Posterior cingulate gyrus (tissue), 11 donors: ENCODE measurements around the gene ZNF282.

Experiments used
- DNase-seq, 10 donors: peaks; one replicate each; pipeline versions ENCODE4 v3.0.0 to v3.0.0-alpha.2; 2020 to 2021; ENCODE audit warnings: mixed read lengths in 3 of 10
- intact Hi-C: fragments of 100-400 bp; cut with DNase I; formaldehyde crosslinking; loops from one replicate; pipeline ENCODE4 v1.15.1; 2023

Gene ZNF282

DNA sequence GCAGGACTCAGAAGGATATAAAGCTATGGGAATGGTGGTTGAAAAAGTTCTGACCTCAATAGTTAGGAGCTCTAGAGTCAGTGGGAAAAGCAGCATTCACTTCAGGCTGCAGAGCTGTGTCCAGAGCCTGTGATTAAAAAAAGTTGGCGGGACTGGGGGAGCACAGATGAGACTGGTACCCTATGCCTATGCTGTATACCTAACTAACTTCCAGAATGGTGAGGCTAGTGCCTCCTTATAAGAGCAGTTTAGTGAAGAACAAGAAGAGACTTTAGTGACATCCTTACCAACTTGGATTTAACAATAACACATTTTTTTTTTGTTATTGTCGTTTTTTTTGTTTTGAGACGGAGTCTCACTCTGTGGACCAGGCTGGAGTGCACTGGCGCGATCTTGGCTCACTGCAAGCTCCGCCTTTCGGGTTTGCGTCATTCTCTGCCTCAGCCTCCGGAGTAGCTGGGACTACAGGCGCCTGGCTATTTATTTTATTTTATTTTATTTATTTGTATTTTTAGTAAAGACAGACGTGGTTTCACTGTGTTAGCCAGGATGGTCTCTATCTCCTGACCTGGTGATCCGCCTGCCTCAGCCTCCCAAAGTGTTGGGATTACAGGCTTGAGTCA is 6.6 kb upstream of the ZNF282 start:
- intact Hi-C loops = no loop called here
- no peak for DNase-seq

DNA sequence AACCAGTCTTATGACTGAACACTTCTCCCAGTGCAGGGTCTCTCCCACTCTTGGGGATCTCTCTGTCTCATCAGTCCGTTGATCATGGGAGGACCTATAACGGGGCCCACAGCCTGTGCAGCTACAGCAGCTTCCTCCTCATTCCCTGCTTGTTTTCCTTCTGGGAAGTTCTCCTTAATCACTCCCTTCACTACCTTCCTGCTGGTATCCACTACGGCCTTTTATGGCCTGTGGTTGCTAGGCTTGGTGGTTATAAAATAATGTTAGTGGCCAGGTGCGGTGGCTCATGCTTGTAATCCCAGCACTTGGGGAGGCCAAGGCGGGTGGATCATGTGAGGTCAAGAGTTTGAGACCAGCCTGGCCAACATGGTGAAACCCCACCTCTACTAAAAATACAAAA is 3.5 kb upstream of the ZNF282 start:
- intact Hi-C loops = no loop called here
- DNase-seq = no peak

DNA sequence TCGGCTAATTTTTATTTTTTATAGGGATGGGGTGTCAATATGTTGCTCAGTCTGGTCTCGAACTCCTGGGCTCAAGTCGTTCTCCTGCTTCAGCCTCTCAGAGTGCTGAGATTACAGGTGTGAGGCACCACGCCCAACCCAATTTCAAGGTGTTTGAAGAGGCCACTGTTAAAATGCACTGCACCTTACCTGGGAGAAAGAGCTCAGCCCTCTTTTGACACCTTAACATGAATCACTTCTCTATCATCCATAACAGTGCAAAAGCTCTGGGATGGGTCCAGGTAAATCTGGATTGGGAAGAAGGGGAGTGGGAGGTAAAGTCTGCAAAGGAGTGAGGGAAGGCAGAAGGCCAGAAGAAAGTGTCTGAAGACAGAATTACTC is 557 bp upstream of the ZNF282 start:
- no peak for DNase-seq
- intact Hi-C loops = loop anchor here (1.0 kb wide), 1 partner anchor 46 kb away; no protein-coding TSS in a partner anchor

DNA sequence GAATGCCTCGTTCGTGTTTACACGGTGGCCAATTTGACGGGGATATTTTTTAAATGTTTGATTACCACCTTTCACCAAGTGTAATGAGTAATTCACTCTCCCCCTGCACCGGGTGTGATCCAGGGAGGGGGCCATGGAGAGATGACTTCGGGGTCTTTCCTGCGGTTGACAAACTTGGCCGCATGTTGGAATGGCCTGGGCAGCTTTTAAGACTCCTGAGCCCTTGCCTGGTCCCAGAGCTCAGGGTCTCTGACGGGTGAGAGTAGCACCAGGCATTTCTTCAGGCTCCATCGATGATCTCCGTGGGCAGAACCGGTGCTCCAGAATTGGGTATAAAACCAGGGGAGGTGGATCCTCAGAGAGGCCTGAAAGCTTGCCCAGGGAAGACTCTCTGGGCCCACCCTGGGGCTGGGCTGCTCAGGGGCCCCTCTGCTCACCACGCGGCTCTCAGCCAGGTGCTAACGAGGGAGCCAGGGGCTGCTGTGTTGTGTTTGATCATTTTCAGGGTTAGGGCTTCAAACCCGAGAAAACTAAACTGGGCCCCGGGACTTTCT is 882 bp downstream of the ZNF282 start:
- DNase-seq = no peak
- intact Hi-C loops = no loop called here

DNA sequence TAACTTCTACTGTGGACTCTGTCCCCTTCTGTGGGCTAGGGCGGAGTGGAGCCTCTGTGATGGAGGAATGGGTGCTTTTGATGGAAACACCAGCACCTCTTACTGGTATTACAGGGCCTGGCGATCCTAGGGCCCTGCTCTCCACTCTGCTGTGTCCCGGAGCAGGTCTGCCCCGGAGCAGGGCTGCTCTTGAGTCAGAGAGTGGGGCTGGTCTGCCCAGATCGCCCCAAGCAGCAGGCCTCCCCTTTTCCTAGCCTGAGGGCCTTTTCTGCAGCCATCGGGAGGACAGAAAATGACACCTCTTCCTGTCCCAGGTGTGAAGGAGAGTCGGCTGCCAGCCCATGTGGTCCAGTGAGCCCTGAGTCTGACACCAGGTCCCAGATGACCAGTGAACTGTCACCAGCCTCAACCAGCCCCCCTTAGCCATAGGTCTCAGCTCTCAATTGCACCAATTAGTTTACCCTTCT is 1.4 kb downstream of the ZNF282 start:
- DNase-seq = no peak
- intact Hi-C loops = no loop called here

DNA sequence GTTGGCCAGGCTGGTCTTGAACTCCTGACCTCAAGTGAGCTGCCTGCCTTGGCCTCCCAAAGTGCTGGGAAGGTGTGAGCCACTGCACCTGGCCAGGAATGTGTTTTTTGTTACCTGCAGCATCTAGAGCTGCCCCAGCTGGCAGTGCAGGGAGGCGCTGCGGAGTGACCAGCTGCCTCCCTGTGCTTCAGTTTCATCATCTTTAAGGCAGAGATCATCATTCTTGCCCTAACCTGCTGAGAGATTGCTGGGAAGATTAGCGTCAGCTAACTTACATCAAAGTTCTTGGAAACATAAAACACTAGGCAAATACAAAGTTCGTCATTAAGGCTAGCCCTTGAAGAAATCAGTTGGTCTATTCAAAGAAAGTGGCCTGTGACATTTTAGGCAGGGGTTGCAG is 2.3 kb downstream of the ZNF282 start:
- intact Hi-C loops = no loop called here
- DNase-seq = no peak

DNA sequence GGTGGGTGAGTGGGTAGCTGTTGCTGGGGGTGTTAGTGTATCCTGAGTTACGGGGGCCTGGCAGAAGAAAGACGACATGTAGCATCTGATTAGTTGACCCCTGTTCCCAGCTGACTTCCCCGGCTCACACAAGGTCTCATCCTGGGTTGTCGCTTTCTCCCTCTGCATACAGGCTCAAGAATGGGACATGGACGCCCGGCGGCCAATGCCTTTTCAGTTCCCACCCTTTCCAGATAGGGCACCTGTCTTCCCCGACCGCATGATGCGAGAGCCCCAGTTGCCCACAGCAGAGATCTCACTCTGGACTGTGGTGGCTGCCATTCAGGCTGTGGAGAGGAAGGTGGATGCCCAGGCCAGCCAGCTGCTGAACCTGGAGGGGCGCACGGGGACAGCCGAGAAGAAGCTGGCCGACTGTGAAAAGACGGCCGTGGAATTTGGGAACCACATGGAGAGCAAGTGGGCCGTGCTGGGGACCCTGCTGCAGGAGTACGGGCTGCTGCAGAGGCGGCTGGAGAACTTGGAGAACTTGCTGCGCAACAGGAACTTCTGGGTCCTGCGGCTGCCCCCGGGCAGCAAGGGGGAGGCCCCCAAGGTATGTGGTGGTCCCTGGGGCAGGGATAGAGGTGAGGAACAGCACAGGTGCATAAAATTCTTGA is 2.9 kb downstream of the ZNF282 start:
- peak in 1 of 10 donors; percentile 72 for DNase-seq
- intact Hi-C loops = no loop called here

DNA sequence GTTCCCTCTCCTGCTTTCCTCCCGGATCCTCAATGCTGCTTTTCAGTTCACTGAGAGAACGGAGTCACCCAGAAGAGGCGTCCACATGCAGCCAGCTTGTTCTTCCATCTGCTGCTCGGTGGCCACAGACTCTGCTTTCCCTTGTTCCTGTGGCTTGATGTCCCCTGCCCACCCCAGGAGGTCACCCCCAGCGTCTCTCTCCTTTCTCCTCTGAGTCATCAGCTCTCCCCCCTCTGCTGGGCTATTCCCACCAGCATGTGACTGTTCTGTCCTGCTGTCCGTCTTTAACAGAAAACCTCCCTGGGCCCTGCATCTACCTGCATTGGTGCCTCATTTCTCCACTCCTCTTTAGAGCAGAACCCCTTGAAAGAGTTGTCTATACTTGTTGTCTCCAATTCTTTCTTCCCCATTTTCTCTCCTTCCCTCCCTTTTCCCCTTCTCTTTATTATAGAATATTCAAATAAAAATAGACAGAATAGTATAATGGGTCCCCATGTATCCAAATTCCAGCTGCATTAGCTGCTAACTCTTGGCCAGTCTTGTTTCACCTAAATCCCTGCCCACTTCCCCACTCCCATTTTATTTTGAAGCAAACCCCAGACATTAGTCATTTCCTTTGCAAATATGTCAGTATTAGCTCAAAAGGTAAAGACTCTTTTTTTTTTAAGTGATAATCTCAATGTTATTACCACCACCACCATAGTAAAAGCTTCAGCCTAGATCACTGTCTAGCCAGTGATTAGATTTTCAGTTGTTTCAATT is 4.1 kb downstream of the ZNF282 start:
- DNase-seq = peak in 1 of 10 donors; percentile 38
- intact Hi-C loops = no loop called here

DNA sequence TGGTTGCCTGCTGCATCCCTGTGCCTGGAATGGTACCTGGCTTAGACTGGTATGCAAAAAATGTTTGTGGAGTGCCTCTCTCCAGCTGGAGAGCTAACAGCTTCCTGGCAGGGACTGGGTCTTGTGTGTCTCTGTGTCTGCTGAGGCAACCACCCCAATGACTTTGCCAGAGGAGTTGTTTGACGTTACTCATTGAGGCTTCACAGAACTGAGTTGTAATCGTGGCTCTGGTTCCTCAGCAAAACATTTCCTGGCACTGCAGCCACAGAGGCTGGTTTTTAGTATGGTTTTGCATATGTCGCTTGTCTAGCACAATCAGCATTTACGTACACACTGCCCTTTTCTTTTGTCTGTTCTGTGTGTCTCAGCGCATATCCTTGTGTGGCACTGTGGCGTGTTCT is 7.5 kb downstream of the ZNF282 start:
- DNase-seq = peak in 2 of 10 donors; percentile 2 to 55
- intact Hi-C loops = no loop called here

DNA sequence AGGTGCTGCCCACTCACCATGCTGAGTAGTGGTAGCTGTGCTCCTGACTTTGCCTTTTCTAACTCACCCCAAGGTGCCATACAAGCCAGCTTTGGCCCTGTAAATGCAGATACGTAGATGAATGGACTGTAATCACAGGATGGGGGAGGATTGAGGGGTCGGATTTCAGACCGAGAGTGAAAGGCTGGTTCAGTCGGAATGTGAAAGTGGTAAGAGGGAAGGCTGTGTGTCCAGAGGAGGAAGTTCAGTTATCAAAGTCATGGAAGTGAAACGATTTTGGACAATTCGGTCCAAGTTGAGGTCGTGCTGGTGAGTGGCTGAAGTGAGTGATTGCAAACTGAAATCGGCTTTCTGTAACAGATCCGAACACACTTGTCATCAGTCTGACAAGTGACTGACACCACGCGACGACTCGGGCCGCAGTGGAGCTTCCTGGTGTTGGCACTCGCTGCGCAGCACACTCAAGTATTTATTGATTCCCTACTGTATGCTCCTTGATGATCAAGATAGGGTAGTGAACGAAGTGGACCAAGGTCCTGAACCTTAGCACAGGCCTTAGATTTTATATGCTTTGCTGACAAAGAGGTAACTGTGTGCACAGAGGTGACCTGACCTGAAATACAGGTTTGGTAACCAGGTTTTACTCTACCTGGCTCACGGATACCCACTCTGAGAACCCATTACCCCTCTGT is 10.5 kb downstream of the ZNF282 start:
- intact Hi-C loops = no loop called here
- DNase-seq = peak in 2 of 10 donors; percentile 24 to 60

DNA sequence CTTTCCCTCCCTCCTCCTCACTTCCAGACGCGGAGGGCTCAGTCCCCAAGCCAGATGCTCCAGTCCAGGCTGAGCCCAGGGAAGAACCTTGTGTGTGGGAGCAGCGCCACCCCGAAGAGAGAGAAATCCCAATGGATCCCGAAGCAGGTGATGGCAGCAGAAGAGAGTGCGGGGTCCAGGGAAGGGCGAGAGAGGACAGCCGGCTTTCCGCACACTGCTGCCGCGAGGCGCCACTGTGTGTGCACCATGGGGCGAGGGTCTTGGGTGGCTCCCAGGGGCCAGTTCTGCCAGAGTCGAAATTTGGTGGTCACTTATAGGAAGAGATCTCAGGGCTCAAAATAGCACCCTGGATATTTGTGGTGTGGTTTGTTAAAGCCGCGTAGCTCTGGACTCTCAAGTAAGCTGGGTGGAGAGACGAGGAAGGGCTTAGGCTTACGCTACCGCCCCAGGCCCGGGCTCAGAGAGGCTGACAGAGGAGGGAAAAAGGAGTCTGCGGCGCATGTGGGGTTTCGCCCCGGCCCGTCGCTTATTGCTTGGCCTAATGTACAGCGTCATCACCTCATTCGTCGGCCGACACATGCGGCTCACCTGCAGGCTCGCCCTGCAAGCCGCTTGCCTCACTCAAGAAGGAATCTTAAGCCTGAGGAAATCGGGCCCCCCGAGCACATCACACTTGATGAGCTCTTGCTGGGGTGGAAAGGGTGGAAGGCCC is 12.1 kb downstream of the ZNF282 start:
- DNase-seq = peak in 2 of 10 donors; percentile 68 to 70
- intact Hi-C loops = no loop called here

DNA sequence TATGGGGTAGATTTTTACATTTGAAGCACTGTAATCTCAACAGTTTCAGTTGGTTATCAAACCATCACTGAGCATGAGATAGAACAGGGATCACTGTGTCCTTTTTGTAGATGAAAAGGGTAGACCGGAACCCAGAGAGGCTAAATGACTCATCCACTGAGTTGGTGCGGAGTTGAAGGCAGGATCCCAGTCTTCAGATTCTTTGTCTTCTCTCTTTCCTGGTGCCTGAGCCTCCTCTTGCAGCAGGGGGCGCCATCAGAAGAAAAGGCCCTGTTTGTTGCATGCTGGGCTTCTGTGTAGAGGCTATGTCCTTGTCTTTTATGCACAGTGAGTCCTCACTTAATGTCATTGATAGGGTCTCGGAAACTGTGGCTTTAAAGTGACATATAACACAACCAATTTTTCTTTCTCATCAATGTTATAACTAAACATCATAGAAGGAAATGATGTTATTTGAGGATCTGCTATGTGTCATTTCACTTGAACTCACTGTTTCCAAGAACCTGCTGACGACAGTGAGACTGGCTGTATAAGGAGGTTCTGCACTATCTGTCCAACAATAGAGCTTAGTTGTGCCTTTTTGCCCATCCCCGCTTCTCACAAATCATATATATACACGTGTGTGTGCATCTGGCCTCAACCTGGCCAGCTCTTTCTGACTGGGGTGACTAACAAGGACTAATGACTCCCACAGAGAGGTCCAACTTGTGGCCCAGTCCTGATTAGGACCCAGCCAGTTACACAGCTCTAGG is 14.3 kb downstream of the ZNF282 start:
- intact Hi-C loops = no loop called here

DNA sequence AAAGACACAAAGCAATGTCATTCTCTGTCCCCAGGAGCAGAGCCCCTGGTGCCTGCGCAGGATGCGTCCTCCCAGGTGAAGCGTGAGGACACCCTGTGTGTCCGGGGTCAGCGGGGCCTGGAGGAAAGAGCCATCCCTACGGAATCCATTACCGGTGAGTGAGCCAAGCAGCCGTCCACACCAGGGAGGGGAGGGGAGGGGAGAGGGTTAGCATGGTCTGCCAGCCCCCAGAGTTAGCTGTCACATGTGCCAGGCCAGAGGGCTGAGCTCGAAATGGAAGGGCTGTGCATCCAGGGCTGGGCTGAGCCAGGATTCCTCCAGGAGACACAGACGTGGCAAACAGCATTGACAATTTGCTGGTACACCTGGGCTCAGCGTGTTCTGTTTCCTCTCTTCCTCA is 15.2 kb downstream of the ZNF282 start:
- peak in 2 of 10 donors; percentile 35 to 55 for DNase-seq
- intact Hi-C loops = no loop called here

More for the DNA sequence above, 14.3 kb downstream of the ZNF282 start:
- DNase-seq = peak in 4 of 10 donors; percentile 30 to 82 (median 37)

DNA sequence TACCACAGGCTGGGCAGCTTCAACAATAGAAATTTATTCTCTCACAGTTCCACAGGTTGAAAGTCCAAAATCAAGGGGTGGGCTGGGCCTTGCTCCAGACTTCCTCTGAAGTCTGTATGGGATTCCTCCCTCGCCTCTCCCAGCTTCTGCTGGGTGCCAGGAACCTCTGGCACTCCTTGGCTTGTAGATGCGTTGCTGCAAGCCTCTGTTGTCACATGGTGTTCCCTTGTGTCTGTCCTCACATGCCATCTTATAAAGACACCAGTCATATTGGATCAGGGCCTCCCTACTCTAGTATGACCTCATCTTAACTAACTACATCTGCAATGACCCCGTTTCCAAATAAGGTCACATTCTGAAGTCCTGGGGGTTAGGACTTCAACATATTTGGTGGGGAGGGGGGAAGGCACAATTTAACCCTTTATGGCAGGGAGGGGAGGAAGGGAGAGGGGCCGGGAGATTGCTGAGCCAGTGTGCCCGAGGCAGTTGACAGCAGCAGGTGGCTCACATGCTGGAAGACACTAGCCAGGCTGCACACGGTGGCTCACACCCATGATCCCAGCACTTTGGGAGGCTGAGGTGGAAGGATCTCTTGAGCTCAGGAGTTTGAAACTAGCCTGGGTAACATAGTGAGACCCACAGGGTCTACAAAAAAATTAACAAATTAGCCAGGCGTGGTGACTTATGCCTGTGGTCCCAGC is 18.8 kb downstream of the ZNF282 start:
- intact Hi-C loops = no loop called here

DNA sequence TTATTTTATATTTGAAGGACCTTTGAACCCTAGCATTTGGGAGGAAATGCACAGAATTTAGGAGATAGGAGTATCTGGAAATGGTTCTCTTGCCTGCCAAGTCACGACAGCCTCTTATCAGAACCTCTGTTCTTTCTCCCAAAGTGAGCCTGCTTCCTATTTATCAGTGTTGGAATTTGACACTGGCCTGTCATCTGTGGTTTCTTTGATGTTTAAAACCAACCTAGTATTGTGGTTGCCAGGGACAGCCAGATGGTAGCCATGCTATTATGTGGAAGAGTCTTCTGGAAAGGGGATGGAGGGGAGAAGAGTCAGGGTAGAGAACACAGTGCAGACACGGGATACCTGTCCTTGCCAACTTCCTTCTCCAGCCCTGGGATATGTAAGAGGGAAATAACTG is 21.1 kb downstream of the ZNF282 start:
- intact Hi-C loops = no loop called here
- DNase-seq = no peak

More for the DNA sequence above, 18.8 kb downstream of the ZNF282 start:
- peak in 1 of 10 donors; percentile 45 for DNase-seq

DNA sequence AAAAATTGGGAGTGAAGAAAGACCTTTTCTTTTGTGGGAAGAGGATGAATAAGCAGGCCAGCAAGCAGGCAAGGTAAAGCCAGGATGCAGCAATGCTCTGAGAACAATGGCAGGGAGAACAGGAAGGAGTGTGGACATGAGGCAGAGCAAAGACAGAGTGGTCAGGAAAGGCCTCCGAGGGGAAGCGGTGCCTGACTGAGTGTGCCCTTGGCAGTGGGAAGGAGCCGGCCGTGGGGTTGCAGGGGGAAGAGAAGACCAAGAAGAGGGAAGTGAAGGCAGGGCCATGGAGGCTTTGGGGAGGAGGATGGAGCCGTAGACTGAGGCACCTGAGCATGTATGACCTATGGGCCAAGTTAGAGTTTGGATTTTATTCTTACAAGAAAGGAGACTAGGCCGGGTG is 22.2 kb downstream of the ZNF282 start:
- DNase-seq = peak in 2 of 10 donors; percentile 25 to 62
- intact Hi-C loops = no loop called here

DNA sequence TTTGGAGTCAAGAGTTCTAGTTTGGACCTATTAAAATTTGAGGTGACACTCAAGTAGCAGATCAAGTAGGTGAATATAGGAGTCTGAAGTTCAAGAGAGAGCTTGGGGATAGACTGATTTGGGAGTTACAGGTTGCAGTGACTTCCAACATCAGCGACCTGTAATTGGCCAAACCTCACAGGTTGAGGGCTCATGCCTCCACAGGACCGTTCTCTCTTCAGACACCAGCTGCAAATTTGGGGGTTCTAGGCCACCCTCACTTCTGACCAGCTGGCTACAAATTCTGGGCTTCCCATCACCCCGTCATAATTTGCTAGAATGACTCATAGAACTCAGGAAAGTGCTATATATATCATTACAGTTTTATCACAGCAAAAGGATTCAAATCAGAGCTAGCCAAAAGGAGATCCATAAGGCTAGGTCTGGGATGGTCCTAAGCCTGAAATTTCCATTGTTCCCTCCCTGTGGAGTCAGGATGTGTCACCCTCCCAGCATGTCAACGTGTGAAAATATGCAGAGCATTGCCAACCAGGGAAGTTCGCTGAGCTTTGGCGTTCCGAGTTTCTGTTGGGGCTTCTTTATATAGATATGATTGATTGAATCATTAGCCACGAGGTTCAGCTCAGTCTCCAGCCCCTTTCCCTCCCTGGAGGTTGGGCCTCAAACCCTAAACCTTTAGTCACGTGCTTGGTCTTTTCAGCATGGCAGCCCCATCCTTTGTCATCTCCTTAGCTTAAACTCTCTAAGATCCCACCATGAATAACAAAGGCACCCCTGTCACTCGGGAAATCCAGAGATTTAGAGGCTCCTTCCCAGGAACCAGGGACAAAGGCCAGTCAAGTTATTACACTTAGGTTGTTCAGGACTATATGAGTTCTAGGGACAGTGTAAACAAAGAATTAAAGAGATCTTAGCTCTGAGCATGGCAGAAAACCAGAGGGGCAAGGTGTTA is 23.4 kb downstream of the ZNF282 start:
- intact Hi-C loops = no loop called here
- DNase-seq = peak in 1 of 10 donors; percentile 55
